Testis (tissue), 2 donors: ENCODE data around the gene SH3BP4.

ENCODE experiments used
- CTCF ChIP-seq, 3 experiments: fragments of 450-650 bp in 2 of 3; fragments of 200-600 bp in 1 of 3; sonication (generic) in 1 of 3; IDR thresholded peaks; one replicate each; pipeline ENCODE4 v1.5.1; 2016 to 2019; ENCODE audit warnings: antibody characterized with exemption in 3 of 3, mild to moderate bottlenecking in 2 of 3, moderate library complexity in 1 of 3
- POLR2A ChIP-seq: fragments of 450-650 bp; IDR thresholded peaks from one replicate; pipeline ENCODE4 v1.6.1; 2017; ENCODE audit warnings: antibody characterized with exemption, mild to moderate bottlenecking, moderate library complexity

- TF ChIP-seq CTCF (IDR thresholded peaks at IDR 0.05) (no peak), POLR2A (no peak)
Observed at GRCh38 chr2:235024191-235024860, 72.5 kb downstream of the SH3BP4 start.
